ENCODE results near the gene ZFAND3. TPM values are rescaled to one million over a fixed set of nuclear protein-coding genes. Genes with fewer than 3 reads are reported as not detected.

ZFAND3 gene
- total RNA-seq, 4 donors from 2014 or later: 46.3 to 73.6 (median 49.3) TPM

GRCh38 chr6:37897818-37898515, 78.4 kb downstream of the ZFAND3 start:
- TF ChIP-seq, protein P1, sequence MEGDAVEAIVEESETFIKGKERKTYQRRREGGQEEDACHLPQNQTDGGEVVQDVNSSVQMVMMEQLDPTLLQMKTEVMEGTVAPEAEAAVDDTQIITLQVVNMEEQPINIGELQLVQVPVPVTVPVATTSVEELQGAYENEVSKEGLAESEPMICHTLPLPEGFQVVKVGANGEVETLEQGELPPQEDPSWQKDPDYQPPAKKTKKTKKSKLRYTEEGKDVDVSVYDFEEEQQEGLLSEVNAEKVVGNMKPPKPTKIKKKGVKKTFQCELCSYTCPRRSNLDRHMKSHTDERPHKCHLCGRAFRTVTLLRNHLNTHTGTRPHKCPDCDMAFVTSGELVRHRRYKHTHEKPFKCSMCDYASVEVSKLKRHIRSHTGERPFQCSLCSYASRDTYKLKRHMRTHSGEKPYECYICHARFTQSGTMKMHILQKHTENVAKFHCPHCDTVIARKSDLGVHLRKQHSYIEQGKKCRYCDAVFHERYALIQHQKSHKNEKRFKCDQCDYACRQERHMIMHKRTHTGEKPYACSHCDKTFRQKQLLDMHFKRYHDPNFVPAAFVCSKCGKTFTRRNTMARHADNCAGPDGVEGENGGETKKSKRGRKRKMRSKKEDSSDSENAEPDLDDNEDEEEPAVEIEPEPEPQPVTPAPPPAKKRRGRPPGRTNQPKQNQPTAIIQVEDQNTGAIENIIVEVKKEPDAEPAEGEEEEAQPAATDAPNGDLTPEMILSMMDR (IDR thresholded peaks at IDR 0.05): no peak
- TF ChIP-seq POLR2AphosphoS5 (IDR thresholded peaks at IDR 0.05): no peak
- Histone ChIP-seq H3K27me3 (no peaks in the 10 kb centered on the region), H3K9me3 (peaks cover 0 to 16% (median 0%) of the 10 kb centered on the region in 3 donors), H3K36me3 (peaks cover 0 to 11% of the 10 kb centered on the region in 2 donors), H3K27ac (no peak overlapping the region), H3K4me1 (peaks cover 0 to 29% (median 2%) of the 10 kb centered on the region in 3 donors), H3K4me3 (no peak overlapping the region)
- ATAC-seq: no peak
- WGBS, 2 donors (ENCODE audit: low coverage in 1 of 2): 89 to 96% methylated on average over 4 of the region's 4 CpGs

GRCh38 chr6:37903351-37904340, 84.1 kb downstream of the ZFAND3 start:
- Histone ChIP-seq H3K4me3 (no peak overlapping the region), H3K4me1 (peaks cover 5 to 35% (median 8%) of the 10 kb centered on the region in 3 donors), H3K9me3 (no peaks in the 10 kb centered on the region), H3K36me3 (no peaks in the 10 kb centered on the region), H3K27ac (no peak overlapping the region), H3K27me3 (no peaks in the 10 kb centered on the region)
- ATAC-seq: no peak
- TF ChIP-seq, protein P1 (IDR thresholded peaks at IDR 0.05): no peak
- TF ChIP-seq EP300 (IDR thresholded peaks at IDR 0.05) (no peak), POLR2AphosphoS5 (IDR thresholded peaks at IDR 0.05) (no peak), POLR2A (IDR thresholded peaks at IDR 0.05) (no peak)
- WGBS, 2 donors (ENCODE audit: low coverage in 1 of 2): 73 to 80% methylated on average over 9 of the region's 9 CpGs

DNA sequence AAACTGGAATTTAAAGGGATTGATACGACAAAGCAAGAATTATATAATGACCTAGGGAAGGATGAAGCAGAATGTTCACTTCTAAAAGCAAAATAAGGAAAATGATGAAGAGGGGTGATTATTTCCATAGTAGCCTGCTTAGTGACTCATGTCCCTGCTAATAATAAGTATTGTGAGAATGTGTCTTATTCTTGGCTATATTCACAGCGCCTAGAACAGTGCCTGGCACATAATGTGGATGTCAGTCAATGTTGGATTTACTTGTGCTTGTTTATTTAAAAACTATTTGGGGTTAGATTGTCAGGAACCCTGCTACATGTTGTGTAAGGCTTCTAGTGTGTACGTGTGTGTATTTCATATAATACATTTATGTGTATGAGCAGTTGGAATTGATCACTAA, 85.1 kb downstream of the ZFAND3 start:
- ATAC-seq: no peak
- Histone ChIP-seq H3K4me3 (no peak overlapping the region), H3K4me1 (peaks cover 5 to 33% (median 8%) of the 10 kb centered on the region in 3 donors), H3K9me3 (no peaks in the 10 kb centered on the region), H3K27ac (no peak overlapping the region), H3K27me3 (no peaks in the 10 kb centered on the region), H3K36me3 (no peaks in the 10 kb centered on the region)
- no peak for TF ChIP-seq POLR2AphosphoS5 (IDR thresholded peaks at IDR 0.05)
- no peak for TF ChIP-seq POLR2A (IDR thresholded peaks at IDR 0.05)
- no peak for TF ChIP-seq EP300 (IDR thresholded peaks at IDR 0.05)
- TF ChIP-seq, protein P1 (IDR thresholded peaks at IDR 0.05): no peak
- WGBS, 2 donors (ENCODE audit: low coverage in 1 of 2): 87 to 89% methylated on average over 3 of the region's 3 CpGs

- peaks cover 5 to 19% (median 8%) of the 10 kb centered on the region in 3 donors for H3K4me1 ChIP-seq
- no peaks in the 10 kb centered on the region for H3K9me3 ChIP-seq
- 80 to 82% methylated on average over 4 of the region's 4 CpGs for WGBS, 2 donors (ENCODE audit: low coverage in 1 of 2)
- H3K4me3 ChIP-seq: no peak overlapping the region
- H3K36me3 ChIP-seq: no peaks in the 10 kb centered on the region
- TF ChIP-seq EP300 (IDR thresholded peaks at IDR 0.05) (no peak), POLR2A (IDR thresholded peaks at IDR 0.05) (no peak), POLR2AphosphoS5 (IDR thresholded peaks at IDR 0.05) (no peak)
- TF ChIP-seq, protein P1 (IDR thresholded peaks at IDR 0.05): no peak
- no peak overlapping the region for H3K27ac ChIP-seq
- H3K27me3 ChIP-seq: no peaks in the 10 kb centered on the region
- ATAC-seq: no peak
Measured at GRCh38 chr6:37906121-37906520, 86.6 kb downstream of the ZFAND3 start.
